NCI-H2107 (cell line): ENCODE results near the gene CABYR.
"Not testable (repeated sequence)": the region's sequence is repeated elsewhere in the genome, so short reads cannot be mapped to it uniquely, and the experiment has no call there.

Source experiments
- DNase-seq: peaks from one replicate; lab custom pipeline; 2025; lab: John Stamatoyannopoulos, UW

CABYR gene

GRCh38 chr18:24130494-24130893 lies 8.4 kb upstream of the CABYR start:
- no peak for DNase-seq

GRCh38 chr18:24136967-24137373 lies 1.9 kb upstream of the CABYR start:
- DNase-seq, result no peak

GRCh38 chr18:24138409-24138788 lies 463 bp upstream of the CABYR start:
- DNase-seq, result no peak

GRCh38 chr18:24140697-24141096 lies 1.8 kb downstream of the CABYR start:
- no peak for DNase-seq

GRCh38 chr18:24142376-24142775 lies 3.5 kb downstream of the CABYR start:
- no peak for DNase-seq

GRCh38 chr18:24149591-24149990 lies 10.7 kb downstream of the CABYR start:
- DNase-seq, result not testable (repeated sequence)

- no peak for DNase-seq
These were observed 14.5 kb downstream of the CABYR start for GRCh38 chr18:24153397-24153796.

GRCh38 chr18:24157855-24158254 lies 19.0 kb downstream of the CABYR start:
- DNase-seq, result no peak

- DNase-seq, result no peak
These were observed 21.2 kb downstream of the CABYR start for GRCh38 chr18:24160086-24160485.

GRCh38 chr18:24161304-24161703 lies 22.4 kb downstream of the CABYR start:
- no peak for DNase-seq

GRCh38 chr18:24168496-24168895 lies 29.6 kb downstream of the CABYR start:
- no peak for DNase-seq

GRCh38 chr18:24170360-24170759 lies 31.5 kb downstream of the CABYR start:
- DNase-seq, result no peak

- DNase-seq, result no peak
These were observed 35.1 kb downstream of the CABYR start for GRCh38 chr18:24173997-24174396.

GRCh38 chr18:24176727-24177416 lies 38.0 kb downstream of the CABYR start:
- DNase-seq, result no peak

- no peak for DNase-seq
These were observed 38.8 kb downstream of the CABYR start for GRCh38 chr18:24177499-24178133.

GRCh38 chr18:24180048-24180447 lies 41.2 kb downstream of the CABYR start:
- DNase-seq, result no peak

- no peak for DNase-seq
These were observed 42.9 kb downstream of the CABYR start for GRCh38 chr18:24181806-24182205.

- no peak for DNase-seq
These were observed 46.9 kb downstream of the CABYR start for GRCh38 chr18:24185805-24186204.

- no peak for DNase-seq
These were observed 48.2 kb downstream of the CABYR start for GRCh38 chr18:24187049-24187448.

GRCh38 chr18:24187689-24188088 lies 48.8 kb downstream of the CABYR start:
- no peak for DNase-seq

GRCh38 chr18:24188120-24188519 lies 49.3 kb downstream of the CABYR start:
- no peak for DNase-seq

GRCh38 chr18:24189007-24189528 lies 50.2 kb downstream of the CABYR start:
- no peak for DNase-seq

GRCh38 chr18:24189664-24190346 lies 50.9 kb downstream of the CABYR start:
- DNase-seq, result no peak
